GM12878 (cell line): Measurements from ENCODE around the gene SLC25A45.

Experiments
- CREB1 ChIP-seq: IDR thresholded peaks from 2 replicates; pipeline ENCODE4 v1.6.1; 2012; ENCODE audit warnings: low read depth, mild to moderate bottlenecking, inconsistent platforms
- CTCF ChIP-seq, 3 experiments: IDR thresholded peaks in 2 of 3; conservative IDR thresholded peaks in 1 of 3; 2 replicates each; pipeline ENCODE4 v1.5.1; 2011; ENCODE audit warnings: low read depth in 3 of 3, low read length in 3 of 3, mild to moderate bottlenecking in 3 of 3, control low read depth in 2 of 3, moderate library complexity in 2 of 3, inconsistent platforms in 1 of 3, mixed read lengths in 1 of 3; ENCODE audit not compliant: control insufficient read depth in 2 of 3, insufficient read depth in 1 of 3; ENCODE audit errors: extremely low read depth in 1 of 3
- HDAC6 ChIP-seq: fragments of 200-600 bp; sonication (generic); IDR thresholded peaks from one replicate; pipeline ENCODE4 v1.8.0; 2017; ENCODE audit warnings: antibody characterized with exemption; ENCODE audit not compliant: unreplicated experiment
- JUND ChIP-seq: IDR thresholded peaks from 2 replicates; pipeline ENCODE4 v1.6.1; 2012; ENCODE audit warnings: low read depth, mild to moderate bottlenecking, low read length, improper control_type of control experiment, moderate library complexity
- NFIC ChIP-seq: IDR thresholded peaks from 2 replicates; pipeline ENCODE4 v1.6.1; 2012; ENCODE audit warnings: low read depth, mild to moderate bottlenecking, inconsistent platforms, low read length, moderate library complexity
- PML ChIP-seq: IDR thresholded peaks from 2 replicates; pipeline ENCODE4 v1.6.1; 2012; ENCODE audit warnings: low read length, inconsistent platforms
- POLR2A ChIP-seq: IDR thresholded peaks from 2 replicates; pipeline ENCODE4 v1.6.1; 2011; ENCODE audit warnings: low read depth, mild to moderate bottlenecking, low read length
- POLR2AphosphoS5 ChIP-seq: IDR thresholded peaks from 2 replicates; pipeline ENCODE4 v1.6.1; 2011; ENCODE audit warnings: mild to moderate bottlenecking, low read length, inconsistent platforms
- SMAD5 ChIP-seq: IDR thresholded peaks from 2 replicates; pipeline ENCODE4 v1.6.1; 2016; ENCODE audit warnings: antibody characterized with exemption, low read depth
- SUZ12 ChIP-seq: fragments of 200-600 bp; sonication (generic); IDR thresholded peaks from one replicate; pipeline ENCODE4 v1.6.1; 2018; ENCODE audit warnings: antibody characterized with exemption, mild to moderate bottlenecking; ENCODE audit not compliant: unreplicated experiment
- TARDBP ChIP-seq: IDR thresholded peaks from 2 replicates; pipeline ENCODE4 v1.6.1; 2016; ENCODE audit warnings: borderline replicate concordance
- TCF7 ChIP-seq: IDR thresholded peaks from 2 replicates; pipeline ENCODE4 v1.6.1; 2014; ENCODE audit warnings: antibody characterized with exemption, borderline replicate concordance
- TF ChIP-seq, protein P1 (sequence below): fragments of 450-650 bp; IDR thresholded peaks from 2 replicates; pipeline ENCODE4 v1.6.1; 2017; ENCODE audit warnings: mild to moderate bottlenecking
- TF ChIP-seq, protein P2 (sequence below): IDR thresholded peaks from 2 replicates; pipeline ENCODE4 v1.6.1; 2012; ENCODE audit warnings: mild to moderate bottlenecking, low read depth, low read length

GRCh38 chr11:65382804-65383368 is 440 bp upstream of the SLC25A45 start:
- TF ChIP-seq POLR2A (no peak), SMAD5 (0 out of 2 replicates have a peak, but pooled peaks have one; percentile 46), TCF7 (no peak), CREB1 (no peak), JUND (no peak), CTCF (IDR thresholded peaks at IDR 0.05 in 2 of 3, conservative IDR thresholded peaks at IDR 0.05 in 1 of 3; ENCODE audit: control insufficient read depth in 2 of 3, extremely low read depth in 1 of 3, insufficient read depth in 1 of 3, low read depth in 3 of 3, low read length in 3 of 3) (no peak), TARDBP (no peak), SUZ12 (no peak), POLR2AphosphoS5 (no peak; the same call in none of the 2 replicates), HDAC6 (no peak), PML (no peak), NFIC (no peak)
- TF ChIP-seq, protein P1, sequence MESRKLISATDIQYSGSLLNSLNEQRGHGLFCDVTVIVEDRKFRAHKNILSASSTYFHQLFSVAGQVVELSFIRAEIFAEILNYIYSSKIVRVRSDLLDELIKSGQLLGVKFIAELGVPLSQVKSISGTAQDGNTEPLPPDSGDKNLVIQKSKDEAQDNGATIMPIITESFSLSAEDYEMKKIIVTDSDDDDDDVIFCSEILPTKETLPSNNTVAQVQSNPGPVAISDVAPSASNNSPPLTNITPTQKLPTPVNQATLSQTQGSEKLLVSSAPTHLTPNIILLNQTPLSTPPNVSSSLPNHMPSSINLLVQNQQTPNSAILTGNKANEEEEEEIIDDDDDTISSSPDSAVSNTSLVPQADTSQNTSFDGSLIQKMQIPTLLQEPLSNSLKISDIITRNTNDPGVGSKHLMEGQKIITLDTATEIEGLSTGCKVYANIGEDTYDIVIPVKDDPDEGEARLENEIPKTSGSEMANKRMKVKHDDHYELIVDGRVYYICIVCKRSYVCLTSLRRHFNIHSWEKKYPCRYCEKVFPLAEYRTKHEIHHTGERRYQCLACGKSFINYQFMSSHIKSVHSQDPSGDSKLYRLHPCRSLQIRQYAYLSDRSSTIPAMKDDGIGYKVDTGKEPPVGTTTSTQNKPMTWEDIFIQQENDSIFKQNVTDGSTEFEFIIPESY = peak; percentile 43; the same call in 1 of the 2 replicates
- TF ChIP-seq, protein P2, sequence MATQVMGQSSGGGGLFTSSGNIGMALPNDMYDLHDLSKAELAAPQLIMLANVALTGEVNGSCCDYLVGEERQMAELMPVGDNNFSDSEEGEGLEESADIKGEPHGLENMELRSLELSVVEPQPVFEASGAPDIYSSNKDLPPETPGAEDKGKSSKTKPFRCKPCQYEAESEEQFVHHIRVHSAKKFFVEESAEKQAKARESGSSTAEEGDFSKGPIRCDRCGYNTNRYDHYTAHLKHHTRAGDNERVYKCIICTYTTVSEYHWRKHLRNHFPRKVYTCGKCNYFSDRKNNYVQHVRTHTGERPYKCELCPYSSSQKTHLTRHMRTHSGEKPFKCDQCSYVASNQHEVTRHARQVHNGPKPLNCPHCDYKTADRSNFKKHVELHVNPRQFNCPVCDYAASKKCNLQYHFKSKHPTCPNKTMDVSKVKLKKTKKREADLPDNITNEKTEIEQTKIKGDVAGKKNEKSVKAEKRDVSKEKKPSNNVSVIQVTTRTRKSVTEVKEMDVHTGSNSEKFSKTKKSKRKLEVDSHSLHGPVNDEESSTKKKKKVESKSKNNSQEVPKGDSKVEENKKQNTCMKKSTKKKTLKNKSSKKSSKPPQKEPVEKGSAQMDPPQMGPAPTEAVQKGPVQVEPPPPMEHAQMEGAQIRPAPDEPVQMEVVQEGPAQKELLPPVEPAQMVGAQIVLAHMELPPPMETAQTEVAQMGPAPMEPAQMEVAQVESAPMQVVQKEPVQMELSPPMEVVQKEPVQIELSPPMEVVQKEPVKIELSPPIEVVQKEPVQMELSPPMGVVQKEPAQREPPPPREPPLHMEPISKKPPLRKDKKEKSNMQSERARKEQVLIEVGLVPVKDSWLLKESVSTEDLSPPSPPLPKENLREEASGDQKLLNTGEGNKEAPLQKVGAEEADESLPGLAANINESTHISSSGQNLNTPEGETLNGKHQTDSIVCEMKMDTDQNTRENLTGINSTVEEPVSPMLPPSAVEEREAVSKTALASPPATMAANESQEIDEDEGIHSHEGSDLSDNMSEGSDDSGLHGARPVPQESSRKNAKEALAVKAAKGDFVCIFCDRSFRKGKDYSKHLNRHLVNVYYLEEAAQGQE = no peak
